SJSA1 (cell line): ENCODE data around the gene ZFP92. TPM values are rescaled to one million over a fixed set of nuclear protein-coding genes. Genes with fewer than 3 reads are reported as not detected.

Experiments used
- DNase-seq, 2 experiments: peaks; one replicate each; pipeline ENCODE4 v3.0.0-alpha.2; 2015 to 2020; ENCODE audit warnings: low spot score in 2 of 2, low read depth in 1 of 2
- H3K27ac ChIP-seq: fragments of 250-450 bp; sonication (Bioruptor Pico); 2 replicates; pipeline ENCODE4 v1.5.1; 2020; ENCODE audit warnings: mild to moderate bottlenecking, moderate library complexity
- H3K27me3 ChIP-seq: fragments of 250-450 bp; sonication (Bioruptor Pico); replicated peaks from 2 replicates; pipeline ENCODE4 v1.5.1; 2020; ENCODE audit warnings: mild to moderate bottlenecking, moderate library complexity
- H3K36me3 ChIP-seq: fragments of 250-450 bp; sonication (Bioruptor Pico); 2 replicates; pipeline ENCODE4 v1.5.1; 2020; ENCODE audit warnings: mild to moderate bottlenecking
- H3K4me1 ChIP-seq: fragments of 250-450 bp; sonication (Bioruptor Pico); replicated peaks from 2 replicates; pipeline ENCODE4 v1.6.1; 2021; ENCODE audit warnings: mild to moderate bottlenecking
- H3K4me3 ChIP-seq: fragments of 250-450 bp; sonication (Bioruptor Pico); 2 replicates; pipeline ENCODE4 v1.5.1; 2020; ENCODE audit warnings: mild to moderate bottlenecking
- H3K9me3 ChIP-seq: fragments of 250-450 bp; sonication (Bioruptor Pico); replicated peaks from 2 replicates; pipeline ENCODE4 v1.5.1; 2020; ENCODE audit warnings: mild to moderate bottlenecking
- total RNA-seq: library from RNA; depleted of rRNA; stranded (reverse); fragments of >200 nt; shearing (Covaris generic); gene quantifications from 2 replicates; pipeline ENCODE4 v1.2.3, GENCODE V29; 2014

Gene ZFP92
- total RNA-seq, 1 experiment from 2014 or later: not detected

- no peaks in the 10 kb centered on the region for H3K27me3 ChIP-seq
- no peaks in the 10 kb centered on the region for H3K9me3 ChIP-seq
- DNase-seq: no peak
- H3K36me3 ChIP-seq: no peaks in the 10 kb centered on the region
- H3K4me1 ChIP-seq: no peaks in the 10 kb centered on the region
- no peak overlapping the region for H3K27ac ChIP-seq
- H3K4me3 ChIP-seq: no peak overlapping the region
These were observed 12.4 kb downstream of the ZFP92 start for GRCh38 chrX:153423652-153424051.

GRCh38 chrX:153426204-153426603 is 14.9 kb downstream of the ZFP92 start:
- Histone ChIP-seq H3K9me3 (no peaks in the 10 kb centered on the region), H3K4me1 (no peaks in the 10 kb centered on the region), H3K27ac (no peak overlapping the region), H3K4me3 (no peak overlapping the region), H3K36me3 (no peaks in the 10 kb centered on the region), H3K27me3 (no peaks in the 10 kb centered on the region)
- DNase-seq: no peak

GRCh38 chrX:153430796-153431195 is 19.5 kb downstream of the ZFP92 start:
- Histone ChIP-seq H3K9me3 (no peaks in the 10 kb centered on the region), H3K4me1 (no peaks in the 10 kb centered on the region), H3K27ac (no peak overlapping the region), H3K27me3 (no peaks in the 10 kb centered on the region), H3K36me3 (no peaks in the 10 kb centered on the region), H3K4me3 (no peak overlapping the region)
- DNase-seq: no peak

GRCh38 chrX:153433161-153433680 is 21.9 kb downstream of the ZFP92 start:
- Histone ChIP-seq H3K4me3 (no peak overlapping the region), H3K4me1 (no peaks in the 10 kb centered on the region), H3K9me3 (no peaks in the 10 kb centered on the region), H3K27me3 (no peaks in the 10 kb centered on the region), H3K36me3 (no peaks in the 10 kb centered on the region), H3K27ac (no peak overlapping the region)
- DNase-seq: no peak

GRCh38 chrX:153433781-153434285 is 22.6 kb downstream of the ZFP92 start:
- H3K9me3 ChIP-seq: no peaks in the 10 kb centered on the region
- no peak for DNase-seq
- H3K4me1 ChIP-seq: no peaks in the 10 kb centered on the region
- H3K4me3 ChIP-seq: no peak overlapping the region
- H3K36me3 ChIP-seq: no peaks in the 10 kb centered on the region
- H3K27me3 ChIP-seq: no peaks in the 10 kb centered on the region
- no peak overlapping the region for H3K27ac ChIP-seq

- Histone ChIP-seq H3K36me3 (no peaks in the 10 kb centered on the region), H3K9me3 (no peaks in the 10 kb centered on the region), H3K4me3 (no peak overlapping the region), H3K4me1 (no peaks in the 10 kb centered on the region), H3K27ac (no peak overlapping the region), H3K27me3 (no peaks in the 10 kb centered on the region)
- no peak for DNase-seq
These were observed 23.5 kb downstream of the ZFP92 start for GRCh38 chrX:153434801-153435200.

GRCh38 chrX:153435845-153436244 is 24.6 kb downstream of the ZFP92 start:
- Histone ChIP-seq H3K4me1 (no peaks in the 10 kb centered on the region), H3K36me3 (no peaks in the 10 kb centered on the region), H3K4me3 (no peak overlapping the region), H3K27me3 (no peaks in the 10 kb centered on the region), H3K27ac (no peak overlapping the region), H3K9me3 (no peaks in the 10 kb centered on the region)
- no peak for DNase-seq

GRCh38 chrX:153438532-153438931 is 27.3 kb downstream of the ZFP92 start:
- H3K9me3 ChIP-seq: no peaks in the 10 kb centered on the region
- no peaks in the 10 kb centered on the region for H3K36me3 ChIP-seq
- H3K27me3 ChIP-seq: no peaks in the 10 kb centered on the region
- no peaks in the 10 kb centered on the region for H3K4me1 ChIP-seq
- DNase-seq: no peak
- no peak overlapping the region for H3K4me3 ChIP-seq
- H3K27ac ChIP-seq: no peak overlapping the region

GRCh38 chrX:153439977-153440376 is 28.7 kb downstream of the ZFP92 start:
- no peaks in the 10 kb centered on the region for H3K36me3 ChIP-seq
- no peak overlapping the region for H3K27ac ChIP-seq
- H3K27me3 ChIP-seq: no peaks in the 10 kb centered on the region
- no peak for DNase-seq
- H3K4me1 ChIP-seq: no peaks in the 10 kb centered on the region
- H3K4me3 ChIP-seq: no peak overlapping the region
- no peaks in the 10 kb centered on the region for H3K9me3 ChIP-seq

- DNase-seq: no peak
- no peak overlapping the region for H3K27ac ChIP-seq
- no peak overlapping the region for H3K4me3 ChIP-seq
- no peaks in the 10 kb centered on the region for H3K36me3 ChIP-seq
- no peaks in the 10 kb centered on the region for H3K9me3 ChIP-seq
- H3K4me1 ChIP-seq: no peaks in the 10 kb centered on the region
- H3K27me3 ChIP-seq: no peaks in the 10 kb centered on the region
These were observed 29.4 kb downstream of the ZFP92 start for GRCh38 chrX:153440556-153441135.

- Histone ChIP-seq H3K9me3 (no peaks in the 10 kb centered on the region), H3K27ac (no peak overlapping the region), H3K4me3 (no peak overlapping the region), H3K36me3 (no peaks in the 10 kb centered on the region), H3K27me3 (no peaks in the 10 kb centered on the region), H3K4me1 (no peaks in the 10 kb centered on the region)
- DNase-seq: no peak
These were observed 30.0 kb downstream of the ZFP92 start for GRCh38 chrX:153441296-153441695.

GRCh38 chrX:153441981-153442380 is 30.7 kb downstream of the ZFP92 start:
- Histone ChIP-seq H3K27ac (no peak overlapping the region), H3K4me1 (no peaks in the 10 kb centered on the region), H3K4me3 (no peak overlapping the region), H3K27me3 (no peaks in the 10 kb centered on the region), H3K36me3 (no peaks in the 10 kb centered on the region), H3K9me3 (no peaks in the 10 kb centered on the region)
- no peak for DNase-seq

GRCh38 chrX:153442463-153442862 is 31.2 kb downstream of the ZFP92 start:
- no peak for DNase-seq
- Histone ChIP-seq H3K4me3 (no peak overlapping the region), H3K27me3 (no peaks in the 10 kb centered on the region), H3K4me1 (no peaks in the 10 kb centered on the region), H3K36me3 (no peaks in the 10 kb centered on the region), H3K9me3 (no peaks in the 10 kb centered on the region), H3K27ac (no peak overlapping the region)

- no peaks in the 10 kb centered on the region for H3K36me3 ChIP-seq
- DNase-seq: no peak
- H3K9me3 ChIP-seq: no peaks in the 10 kb centered on the region
These were observed 32.4 kb downstream of the ZFP92 start for GRCh38 chrX:153443476-153444332.

More at GRCh38 chrX:153443476-153444332, 32.4 kb downstream of the ZFP92 start:
- Histone ChIP-seq H3K4me1 (no peaks in the 10 kb centered on the region), H3K27ac (no peak overlapping the region), H3K27me3 (no peaks in the 10 kb centered on the region), H3K4me3 (no peak overlapping the region)
